HG03354 (cell line): ENCODE measurements around the gene CD44.

ENCODE experiments used
- ATAC-seq: cut with Tn5 transposase; IDR thresholded peaks from one replicate; pipeline ENCODE4 v1.9.1; 2021; ENCODE audit warnings: mild to moderate bottlenecking; ENCODE audit not compliant: unreplicated experiment, poor library complexity, severe bottlenecking

The CD44 gene

DNA sequence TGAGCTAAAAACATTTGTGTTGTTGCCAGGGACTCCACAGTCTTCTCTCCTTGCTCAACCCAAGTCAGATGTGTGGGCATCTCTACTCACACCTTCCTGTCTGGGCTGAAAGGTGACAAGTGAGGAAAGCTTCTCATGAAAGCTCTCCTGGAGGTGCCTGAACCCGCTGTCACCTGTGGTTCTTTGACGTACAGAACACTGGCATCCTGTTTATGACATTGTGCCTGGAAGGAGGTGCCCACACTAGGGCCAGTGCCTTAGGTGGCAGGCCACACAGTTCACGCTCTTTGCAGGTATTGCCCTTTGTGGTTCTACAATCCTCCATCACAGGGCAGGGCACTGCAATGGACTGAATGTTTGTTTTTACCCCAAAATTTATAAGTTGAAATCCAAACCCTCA, 108.5 kb downstream of the CD44 start:
- ATAC-seq: no peak

DNA sequence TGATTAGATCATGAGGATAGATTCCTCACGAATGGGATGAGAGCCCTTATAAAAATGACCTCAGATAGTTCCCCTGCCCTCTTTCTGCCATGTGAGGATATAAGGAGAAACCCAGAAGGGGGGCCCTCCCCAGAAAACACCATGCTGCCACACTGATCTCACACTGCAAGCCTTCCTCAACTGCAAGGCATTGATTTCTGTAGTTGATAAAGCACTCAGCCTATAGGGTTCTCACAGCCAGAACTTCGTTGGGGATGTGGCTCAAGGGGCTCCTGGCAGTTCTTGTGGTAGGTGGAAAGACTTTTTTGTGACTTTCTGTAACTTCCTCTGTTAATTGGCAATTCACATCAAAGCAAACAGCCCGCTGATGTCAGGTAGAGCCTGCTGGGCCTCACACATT, 108.9 kb downstream of the CD44 start:
- ATAC-seq: no peak

DNA sequence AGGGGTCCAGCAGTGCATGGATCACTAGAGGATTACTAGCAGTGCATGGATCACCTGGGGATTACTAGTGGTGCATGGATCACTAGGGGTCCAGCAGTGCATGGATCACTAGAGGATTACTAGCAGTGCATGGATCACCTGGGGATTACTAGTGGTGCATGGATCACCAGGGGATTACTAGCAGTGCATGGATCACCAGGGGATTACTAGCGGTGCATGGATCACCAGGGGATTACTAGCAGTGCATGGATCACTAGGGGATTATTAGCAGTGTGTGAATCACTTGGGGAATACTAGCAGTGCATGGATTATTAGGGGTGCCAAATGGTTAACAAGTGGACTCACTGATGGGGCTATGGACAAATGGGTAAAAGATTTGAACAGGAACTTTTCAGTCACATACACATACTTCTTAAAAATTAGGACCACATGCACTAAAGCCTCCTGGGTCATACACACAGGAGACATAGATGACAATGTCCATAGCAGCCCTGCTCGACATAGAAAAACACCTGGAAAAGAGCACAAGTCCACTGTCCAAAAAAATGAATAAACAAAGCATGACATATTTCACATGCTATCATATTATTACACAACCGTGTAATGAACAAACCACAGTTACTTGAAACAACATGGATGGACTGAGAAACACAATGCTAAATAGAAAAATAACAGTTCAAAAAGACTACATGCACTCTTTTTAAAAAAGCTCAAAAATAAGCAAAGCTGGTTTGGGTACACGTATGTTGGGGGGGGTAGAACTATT, 109.8 kb downstream of the CD44 start:
- ATAC-seq: no peak

DNA sequence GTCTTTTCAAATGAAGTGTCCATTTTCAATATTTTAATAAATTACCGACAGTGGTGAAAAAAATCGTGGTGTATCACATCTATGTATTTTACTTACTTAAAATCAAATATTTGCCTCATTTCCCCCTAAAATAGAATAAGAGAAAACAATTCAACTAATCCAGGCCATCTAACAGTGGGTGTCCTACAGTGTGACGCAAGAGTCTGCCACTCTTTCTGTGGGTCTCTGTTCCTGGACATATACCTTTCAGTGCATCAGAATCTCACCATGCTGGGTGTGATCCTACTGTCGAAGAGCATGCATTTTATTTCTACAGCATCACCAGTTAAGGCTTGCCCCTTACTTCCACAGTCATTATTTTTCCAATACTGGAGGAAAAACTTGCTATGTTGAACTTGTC, 111.2 kb downstream of the CD44 start:
- no peak for ATAC-seq

DNA sequence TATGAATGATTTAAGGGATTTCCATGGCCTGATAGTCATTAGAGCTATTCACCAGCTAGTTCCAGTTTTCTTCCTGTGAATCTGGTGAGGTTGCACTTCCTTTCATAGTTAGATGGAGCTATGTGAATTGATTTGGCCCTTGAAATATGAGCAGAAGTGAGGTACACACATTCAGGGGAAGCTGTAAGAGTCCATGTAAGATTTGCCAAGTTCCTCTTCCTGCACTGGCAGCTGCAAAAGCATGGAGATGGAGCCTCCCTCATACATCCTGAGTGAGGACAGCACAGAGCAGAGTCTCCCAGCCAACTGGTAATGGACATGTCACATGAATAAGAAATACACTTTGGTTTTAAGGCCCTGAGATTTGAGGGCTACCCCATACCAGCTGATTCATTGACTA, 111.7 kb downstream of the CD44 start:
- no peak for ATAC-seq

DNA sequence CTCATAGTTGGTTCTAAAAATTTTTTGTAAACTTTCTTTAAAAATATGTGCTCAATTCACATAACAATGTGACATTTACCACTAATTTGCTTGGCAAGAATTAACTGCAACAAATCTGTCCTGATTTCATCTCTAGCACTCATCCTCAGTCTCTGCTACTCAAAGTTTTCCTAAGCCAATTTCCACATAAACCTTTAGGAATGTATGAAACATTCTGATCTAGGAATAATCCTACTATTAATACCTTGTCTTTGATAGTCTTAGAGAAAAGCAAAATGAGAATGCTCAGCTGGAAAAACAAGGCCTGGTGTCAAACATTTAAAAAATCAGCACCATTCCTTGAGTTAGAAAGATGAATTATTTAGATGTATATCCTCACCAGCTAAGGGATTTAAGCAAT, 114.3 kb downstream of the CD44 start:
- ATAC-seq: no peak

DNA sequence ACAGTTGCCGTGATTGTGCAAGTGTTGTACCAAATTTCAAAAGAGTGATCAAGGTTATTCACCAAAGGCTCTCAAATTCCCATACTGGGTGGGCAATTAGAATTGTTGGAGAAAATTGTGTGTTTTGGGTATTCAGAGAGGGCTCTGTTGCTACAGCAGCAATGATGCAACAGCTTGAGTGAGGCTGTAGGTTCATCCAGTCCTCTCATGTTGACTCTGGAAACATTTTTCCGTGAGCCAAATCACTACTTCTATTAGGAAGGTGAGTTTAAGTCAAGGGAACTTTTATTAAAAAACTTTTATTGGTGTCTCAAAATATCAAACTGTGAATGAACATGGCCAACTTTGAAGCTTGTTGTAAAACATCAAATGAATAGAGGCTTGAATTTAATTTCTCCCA, 116.5 kb downstream of the CD44 start:
- ATAC-seq: no peak

DNA sequence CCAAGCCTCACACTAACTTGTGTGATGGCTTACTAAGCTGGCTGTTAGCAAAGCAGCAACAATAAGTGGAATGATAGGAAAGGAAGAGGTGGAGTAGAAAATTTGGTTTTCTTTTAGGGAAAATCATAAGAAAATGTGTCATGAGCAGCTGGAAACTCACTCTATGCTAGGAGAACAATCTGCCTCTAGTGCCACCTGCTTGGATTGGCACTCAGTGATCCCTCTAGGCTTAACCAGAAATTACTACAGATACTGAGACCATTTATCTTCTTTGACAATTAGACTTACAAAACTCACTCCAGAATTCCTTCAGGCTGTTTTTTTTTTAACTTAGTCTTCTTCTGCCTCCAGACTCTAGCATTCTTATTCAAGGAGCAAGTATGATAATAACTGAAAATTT, 117.3 kb downstream of the CD44 start:
- ATAC-seq: no peak

DNA sequence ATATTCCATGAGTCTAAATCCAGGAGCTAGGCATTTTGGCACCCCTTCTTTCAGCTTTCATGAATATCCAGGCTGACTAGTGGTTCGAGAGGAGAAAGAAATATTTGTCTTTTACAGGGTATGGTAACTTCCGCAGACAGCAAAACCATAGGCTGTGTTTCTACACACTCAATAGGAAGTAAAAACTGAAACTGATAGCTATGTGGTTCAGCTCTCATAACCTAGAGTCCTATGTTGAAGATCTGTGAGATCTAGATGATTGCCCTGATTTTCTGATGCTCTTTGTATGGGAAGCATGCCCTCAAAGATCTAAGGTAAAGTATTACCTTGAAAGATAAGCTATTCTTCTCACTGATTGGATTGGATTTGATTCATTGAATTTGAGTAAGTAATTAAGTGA, 118.3 kb downstream of the CD44 start:
- peak; percentile 100 for ATAC-seq

DNA sequence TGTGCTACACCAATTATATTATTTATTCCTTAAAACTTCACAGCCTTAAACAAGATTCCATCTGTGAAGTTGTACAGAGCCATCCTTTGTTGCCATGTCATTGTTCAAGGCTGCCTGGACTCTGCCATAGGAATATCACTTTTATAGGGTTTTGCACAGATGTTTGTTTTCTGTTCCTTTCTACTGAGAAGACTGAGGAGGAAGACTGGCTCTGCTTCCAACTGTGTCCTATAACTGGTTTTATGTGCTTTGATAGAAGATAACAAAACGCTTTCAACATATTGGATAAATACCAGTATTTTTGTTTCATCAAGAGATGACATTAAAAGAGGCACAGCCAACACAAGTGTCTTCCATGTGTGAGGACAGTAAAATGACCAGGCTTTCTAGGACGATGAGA, 120.6 kb downstream of the CD44 start:
- ATAC-seq: no peak

DNA sequence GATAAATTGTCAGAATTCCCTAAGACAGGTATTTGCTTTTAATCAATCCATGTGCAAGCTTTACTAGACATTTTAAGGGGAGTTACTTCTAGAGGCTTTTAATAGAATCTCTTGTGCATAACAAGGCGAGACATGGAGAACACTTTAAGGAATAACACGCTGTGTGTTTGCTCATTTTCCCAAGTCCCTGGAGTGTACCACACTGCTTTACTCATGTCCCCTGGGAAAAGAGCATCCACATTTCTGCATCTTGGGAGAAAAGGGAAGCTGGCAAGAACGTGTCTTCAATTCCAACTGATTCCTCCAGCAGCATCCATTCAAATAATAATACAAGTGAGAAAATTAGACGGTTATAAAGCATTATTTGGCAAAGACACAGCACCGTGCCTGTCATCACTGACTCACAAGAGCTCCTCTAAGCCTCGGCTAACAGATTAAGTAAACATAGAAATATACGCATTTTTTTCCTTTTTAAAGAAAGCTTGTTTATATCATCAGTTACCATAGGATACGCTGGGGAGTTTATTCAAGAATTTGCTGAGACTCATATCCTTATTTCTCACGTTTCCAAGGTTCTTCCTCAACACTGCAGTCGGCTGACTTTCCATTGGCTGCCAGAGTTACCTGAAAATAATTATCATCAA, 121.5 kb downstream of the CD44 start:
- no peak for ATAC-seq

DNA sequence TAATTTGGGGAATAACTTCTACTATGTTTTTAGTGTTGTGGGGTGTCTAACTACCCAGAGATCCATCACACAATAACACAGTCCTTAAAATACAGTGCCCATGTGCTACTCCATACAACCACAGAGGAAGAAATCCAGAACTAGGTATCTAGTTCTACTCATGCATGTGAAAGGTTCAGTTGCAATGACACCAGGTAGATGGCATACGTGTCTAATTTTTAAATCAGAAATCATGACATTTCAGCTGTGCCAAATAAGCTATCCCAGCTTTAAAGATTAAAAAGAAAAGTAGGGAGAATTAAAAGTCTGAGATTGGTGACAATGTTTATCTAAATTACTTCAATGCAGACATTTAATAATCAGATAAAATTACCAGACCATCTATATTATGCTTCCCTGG, 122.2 kb downstream of the CD44 start:
- no peak for ATAC-seq

DNA sequence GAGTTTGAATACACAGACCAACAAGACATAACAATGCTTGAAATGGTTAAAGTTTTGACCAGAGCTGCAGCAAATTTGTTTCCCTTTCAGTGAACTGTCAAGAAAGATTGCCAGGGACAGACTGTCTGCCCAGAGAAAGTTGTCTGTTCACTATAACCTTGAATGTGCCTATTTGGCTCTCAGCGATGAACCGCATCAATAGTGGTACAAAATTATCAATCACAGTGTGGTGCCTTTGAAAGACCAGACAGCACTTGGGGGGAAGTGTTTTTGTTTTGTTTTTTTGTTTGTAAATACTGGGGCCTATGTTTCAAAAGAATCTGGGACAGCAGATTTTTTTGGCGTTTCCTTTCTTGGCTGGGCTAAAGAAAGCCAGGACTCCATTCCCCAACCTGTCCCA, 123.1 kb downstream of the CD44 start:
- ATAC-seq: no peak

DNA sequence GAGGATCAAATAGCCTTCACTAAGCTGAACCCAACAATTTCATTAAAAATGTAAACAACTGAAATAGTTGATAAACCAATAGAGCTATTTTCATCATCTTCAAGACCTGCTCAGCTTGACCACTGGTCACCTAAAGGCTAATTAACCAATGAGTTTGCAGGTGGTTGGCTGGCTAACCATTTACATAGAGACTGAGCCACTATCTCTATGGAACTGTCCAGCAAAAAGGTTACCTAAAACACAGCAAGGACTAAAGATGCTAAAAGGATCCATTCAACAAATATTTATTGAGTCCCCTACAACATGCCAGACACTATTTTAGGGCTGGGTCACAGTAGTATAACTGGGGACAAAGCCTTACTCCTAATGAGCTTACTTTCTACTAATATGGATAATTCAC, 123.8 kb downstream of the CD44 start:
- no peak for ATAC-seq

DNA sequence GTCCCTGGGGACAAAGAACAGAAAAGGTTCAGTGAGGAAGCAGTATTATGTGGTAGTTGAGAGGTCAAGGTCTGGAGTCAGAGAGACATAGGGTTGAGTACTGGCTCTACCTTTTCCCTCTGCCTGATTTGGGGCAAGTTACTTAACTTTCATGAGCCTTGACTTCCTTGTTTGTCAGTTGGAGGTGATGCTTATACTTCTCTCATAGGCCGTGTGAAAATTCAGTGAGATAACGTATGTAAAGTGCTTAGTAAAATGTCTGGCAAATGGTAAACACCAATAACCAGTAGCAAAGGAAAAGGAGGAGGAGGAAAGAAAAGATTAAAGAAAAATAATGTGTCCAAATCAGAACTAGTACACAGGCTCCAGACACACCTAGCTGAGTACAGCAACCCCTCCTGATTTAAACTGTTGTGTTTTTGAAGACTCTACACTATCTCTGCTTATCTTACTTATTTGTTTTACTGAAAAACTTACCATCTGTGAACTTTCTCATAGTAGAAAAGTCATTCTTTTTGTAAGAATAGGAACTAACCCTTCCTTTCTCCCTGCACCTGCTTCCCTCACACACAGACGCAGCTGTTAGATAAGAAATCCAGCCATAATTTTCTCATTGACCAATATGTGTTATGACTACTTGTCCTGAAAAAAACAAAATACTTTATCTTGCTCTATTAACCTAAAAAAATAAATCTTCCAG, 126.9 kb downstream of the CD44 start:
- no peak for ATAC-seq

DNA sequence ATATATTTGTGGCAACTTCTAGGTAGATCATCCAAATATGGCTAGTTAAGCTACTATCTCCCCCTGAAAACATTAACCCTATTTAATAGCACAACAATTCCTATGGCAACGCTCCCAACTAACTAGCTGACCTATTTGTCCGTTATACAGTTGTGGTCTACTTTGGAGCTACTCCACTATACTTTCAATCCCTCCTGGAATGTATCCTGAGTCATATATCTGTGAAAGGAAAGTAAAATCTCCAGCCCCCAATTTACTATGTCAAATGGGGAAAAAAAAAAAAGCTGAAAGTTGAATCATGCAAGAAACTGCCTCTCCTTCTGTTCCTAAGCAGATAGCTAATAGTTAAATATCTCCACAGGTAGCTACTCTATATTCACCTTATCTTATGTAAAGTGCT, 128.5 kb downstream of the CD44 start:
- ATAC-seq: no peak

DNA sequence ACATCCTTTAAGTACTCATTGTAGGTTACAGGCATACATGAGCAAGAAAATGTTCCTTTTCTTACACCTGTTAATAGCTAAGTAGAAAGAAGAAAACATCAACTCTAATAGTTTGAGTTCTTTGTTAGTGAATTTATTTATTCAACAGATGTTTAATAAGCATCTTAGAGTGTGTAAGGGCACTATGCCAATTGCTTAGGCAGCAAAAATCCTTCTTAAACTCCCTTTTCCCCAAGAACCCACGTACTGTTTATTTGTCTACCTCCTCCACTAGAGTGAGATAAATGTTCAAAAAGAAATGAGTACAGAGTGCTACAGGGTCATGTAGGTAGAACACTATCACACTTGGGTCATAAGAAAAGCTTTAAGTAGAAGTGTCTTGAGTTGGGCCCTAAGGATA, 131.4 kb downstream of the CD44 start:
- ATAC-seq: no peak

DNA sequence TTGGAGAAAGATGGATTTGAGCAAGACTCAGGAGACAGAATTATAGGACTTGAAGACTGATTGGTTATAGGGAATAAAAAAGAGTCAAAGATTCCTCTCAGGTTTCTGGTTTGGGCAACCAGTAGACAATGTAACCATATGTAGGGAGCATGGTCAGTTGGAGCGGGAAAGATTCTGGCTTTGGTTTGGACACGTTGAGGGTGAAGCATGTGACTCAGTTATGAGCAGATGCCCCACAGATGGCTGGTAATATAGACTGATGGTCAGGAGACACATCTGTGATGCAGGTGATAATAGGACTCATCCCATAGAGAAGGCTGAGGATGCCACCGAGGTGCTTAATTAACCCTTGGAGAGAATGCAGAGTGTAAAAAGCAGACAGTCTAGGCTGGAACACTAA, 132.1 kb downstream of the CD44 start:
- no peak for ATAC-seq

DNA sequence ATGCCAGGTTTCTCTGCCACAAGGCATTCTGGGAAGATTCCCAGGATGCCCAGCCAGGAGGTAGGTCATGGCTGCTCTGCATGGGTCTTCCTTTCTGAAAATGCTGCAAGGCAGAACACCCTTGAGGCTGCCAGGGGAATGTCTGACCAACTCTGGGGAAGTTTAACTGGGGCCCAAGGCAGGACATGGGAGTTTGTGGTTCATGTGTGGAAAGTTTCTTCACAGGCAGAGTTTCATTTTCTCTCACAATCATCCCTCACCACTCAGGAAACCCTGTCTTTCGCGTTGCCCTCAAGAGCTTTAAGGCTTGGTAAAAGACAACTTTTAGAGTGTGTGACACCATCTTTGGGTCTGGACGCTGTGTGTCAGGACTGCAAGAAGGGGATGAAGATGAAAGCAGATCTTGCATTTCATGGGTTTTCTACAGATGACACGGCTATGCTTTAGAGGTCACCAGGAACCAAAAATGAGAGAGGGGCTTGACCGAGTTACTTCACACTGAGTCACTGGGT, 133.5 kb downstream of the CD44 start:
- ATAC-seq: peak; percentile 88

DNA sequence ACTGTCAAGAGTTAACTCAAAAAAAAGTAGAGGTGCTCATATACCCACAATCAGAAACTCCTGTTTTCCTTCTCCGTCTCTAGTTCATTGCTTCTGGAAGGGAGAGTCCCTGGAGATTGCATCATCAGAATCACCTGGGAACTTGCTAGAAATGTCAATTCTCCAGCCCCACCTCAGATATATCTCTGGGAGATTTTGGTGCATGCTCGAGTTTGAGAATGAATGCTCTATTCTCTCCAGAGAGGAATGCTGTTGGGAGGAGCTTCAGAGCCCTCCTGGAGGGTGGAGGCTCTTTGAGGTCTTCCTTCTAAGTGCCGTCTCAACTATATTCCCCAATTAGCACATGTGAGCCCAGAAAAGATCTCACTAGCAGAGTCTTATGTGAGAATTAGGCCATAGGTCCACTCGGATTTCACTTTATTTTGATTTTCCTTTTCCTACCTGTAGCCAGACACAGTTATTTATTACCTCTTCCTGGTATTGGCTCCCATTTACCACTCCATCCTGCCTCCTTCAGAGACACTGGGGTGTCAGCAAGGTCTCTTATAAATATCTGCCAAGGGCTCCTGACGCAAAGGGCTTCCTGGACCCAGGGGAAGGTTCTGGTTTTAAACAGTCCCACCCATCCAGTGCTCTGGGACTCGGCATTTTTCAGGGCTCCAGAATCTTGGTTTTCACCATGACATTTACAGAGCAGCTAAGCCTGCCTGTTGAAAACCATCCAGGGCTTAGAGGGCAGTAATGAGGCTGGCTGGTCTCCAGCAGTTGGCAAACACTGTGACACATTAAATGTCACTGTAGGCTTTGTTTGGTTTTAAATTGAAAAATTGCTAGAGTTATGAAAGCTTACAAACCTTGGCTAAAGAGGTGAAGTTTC, 136.2 kb downstream of the CD44 start:
- no peak for ATAC-seq
